KOPT-K1 (cell line): ENCODE results near the gene ADAMTS16.

Experiments
- H3K27ac ChIP-seq: fragments of 200-600 bp; sonication (generic); 2 replicates; pipeline ENCODE4 v1.5.1; 2016; ENCODE audit warnings: antibody characterized with exemption, mild to moderate bottlenecking, low read depth, low read length; ENCODE audit not compliant: poor library complexity, severe bottlenecking
- H3K36me3 ChIP-seq: fragments of 200-600 bp; sonication (generic); 2 replicates; pipeline ENCODE4 v1.5.1; 2017; ENCODE audit warnings: antibody characterized with exemption, mild to moderate bottlenecking, low read length, moderate library complexity; ENCODE audit not compliant: insufficient read depth
- H3K9me3 ChIP-seq: fragments of 200-600 bp; sonication (generic); 2 replicates; pipeline ENCODE4 v1.5.1; 2017; ENCODE audit warnings: antibody characterized with exemption, low read length, mild to moderate bottlenecking; ENCODE audit not compliant: insufficient read depth, poor library complexity, severe bottlenecking

Gene ADAMTS16

GRCh38 chr5:5293029-5293428, 152.9 kb downstream of the ADAMTS16 start:
- Histone ChIP-seq H3K27ac (no peak overlapping the region), H3K36me3 (no peaks in the 10 kb centered on the region), H3K9me3 (no peaks in the 10 kb centered on the region)

- Histone ChIP-seq H3K36me3 (no peaks in the 10 kb centered on the region), H3K27ac (no peak overlapping the region), H3K9me3 (no peaks in the 10 kb centered on the region)
Observed at GRCh38 chr5:5294429-5294828, 154.3 kb downstream of the ADAMTS16 start.

DNA sequence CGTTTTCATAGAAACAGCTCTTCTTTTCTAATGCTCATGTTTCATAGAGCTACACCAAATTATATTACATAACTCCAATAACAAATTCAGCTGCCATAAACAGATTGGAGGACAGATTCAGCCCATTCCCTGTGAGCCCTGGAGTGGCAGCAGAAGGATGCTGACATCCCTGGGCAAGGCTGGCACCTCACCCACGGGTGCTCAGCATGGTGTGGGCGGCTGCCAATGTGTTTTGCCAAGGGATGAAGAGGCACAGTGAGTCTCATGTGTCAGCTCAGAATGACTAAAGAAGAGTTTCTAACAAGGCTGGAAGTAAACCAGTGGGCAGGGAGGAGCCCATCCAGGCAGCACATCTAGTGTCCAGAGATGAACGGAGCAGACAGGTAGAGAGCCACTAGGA, 155.2 kb downstream of the ADAMTS16 start:
- Histone ChIP-seq H3K27ac (no peak overlapping the region), H3K9me3 (no peaks in the 10 kb centered on the region), H3K36me3 (no peaks in the 10 kb centered on the region)

GRCh38 chr5:5296051-5296450, 155.9 kb downstream of the ADAMTS16 start:
- Histone ChIP-seq H3K36me3 (no peaks in the 10 kb centered on the region), H3K9me3 (no peaks in the 10 kb centered on the region), H3K27ac (no peak overlapping the region)

DNA sequence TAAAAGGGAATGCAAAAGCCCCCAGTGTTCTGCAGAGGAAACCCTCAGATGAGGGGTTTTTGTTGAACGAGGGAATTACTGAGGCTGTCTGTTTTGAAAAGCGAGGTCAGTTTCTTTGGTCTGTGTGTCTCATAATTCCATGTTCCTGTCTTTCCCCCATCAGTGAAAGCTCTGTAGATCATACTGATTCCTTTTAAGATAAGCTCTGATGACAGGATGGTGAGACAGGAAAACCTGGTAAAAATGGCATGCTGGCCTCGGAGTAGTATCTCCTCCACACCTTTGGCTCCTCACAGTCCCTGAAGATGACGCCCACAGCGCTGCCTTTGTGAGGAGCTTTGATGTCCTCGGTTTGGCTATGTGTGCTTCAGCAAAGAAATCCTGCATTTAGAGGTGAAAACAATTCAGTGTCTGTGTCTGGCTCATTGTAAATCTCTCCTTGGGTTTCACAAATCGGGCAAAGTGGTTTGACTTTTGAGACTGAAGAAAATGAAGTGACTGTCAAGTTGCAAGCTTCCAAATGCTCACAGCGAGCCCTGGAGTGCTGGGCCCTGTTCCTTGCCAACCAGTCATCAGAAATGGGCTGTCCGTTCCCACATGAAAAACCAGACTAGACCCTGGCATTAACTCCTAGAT, 157.4 kb downstream of the ADAMTS16 start:
- H3K36me3 ChIP-seq: no peaks in the 10 kb centered on the region
- no peaks in the 10 kb centered on the region for H3K9me3 ChIP-seq
- no peak overlapping the region for H3K27ac ChIP-seq

GRCh38 chr5:5298068-5298633, 158.0 kb downstream of the ADAMTS16 start:
- no peak overlapping the region for H3K27ac ChIP-seq
- H3K9me3 ChIP-seq: no peaks in the 10 kb centered on the region
- no peaks in the 10 kb centered on the region for H3K36me3 ChIP-seq

GRCh38 chr5:5298841-5299541, 158.9 kb downstream of the ADAMTS16 start:
- Histone ChIP-seq H3K27ac (no peak overlapping the region), H3K9me3 (no peaks in the 10 kb centered on the region), H3K36me3 (no peaks in the 10 kb centered on the region)

DNA sequence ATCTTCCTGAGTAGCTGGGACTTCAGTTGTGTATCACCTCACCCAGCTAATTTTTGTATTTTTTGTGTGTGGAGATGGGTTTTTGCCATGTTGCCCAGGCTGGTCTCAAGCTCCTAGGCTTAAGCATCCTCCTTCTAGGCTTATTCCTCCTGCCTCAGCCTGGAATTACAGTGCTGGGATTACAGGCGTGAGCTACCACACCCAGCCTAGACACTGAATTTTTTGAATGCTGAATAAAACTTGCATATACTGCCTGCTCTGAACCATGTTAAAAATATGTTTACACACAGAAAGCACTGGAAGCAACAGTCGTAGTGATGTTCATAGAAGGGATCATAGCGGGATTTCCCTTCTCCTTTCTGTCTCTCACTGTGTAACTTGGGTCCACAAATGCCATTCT, 161.0 kb downstream of the ADAMTS16 start:
- H3K36me3 ChIP-seq: no peaks in the 10 kb centered on the region
- no peaks in the 10 kb centered on the region for H3K9me3 ChIP-seq
- H3K27ac ChIP-seq: no peak overlapping the region

DNA sequence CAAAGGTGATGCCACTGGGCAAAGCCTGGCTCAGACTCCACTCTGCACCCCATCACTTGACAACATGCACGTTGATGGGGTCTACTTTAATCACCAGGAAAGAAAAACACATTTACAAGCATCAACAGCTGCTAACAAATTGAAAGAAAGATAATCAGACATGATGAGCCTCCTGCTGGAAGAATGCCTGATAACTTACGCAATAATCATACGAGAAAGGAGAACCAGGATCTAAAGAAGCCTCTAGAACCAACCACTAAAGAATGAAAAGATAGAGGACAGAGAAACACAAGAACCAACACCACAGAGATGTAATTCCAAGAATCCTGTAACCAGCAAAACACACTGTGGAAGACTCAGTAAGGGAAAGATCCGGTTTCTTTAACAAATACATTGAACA, 162.1 kb downstream of the ADAMTS16 start:
- no peak overlapping the region for H3K27ac ChIP-seq
- no peaks in the 10 kb centered on the region for H3K9me3 ChIP-seq
- no peaks in the 10 kb centered on the region for H3K36me3 ChIP-seq

GRCh38 chr5:5303242-5303641, 163.1 kb downstream of the ADAMTS16 start:
- Histone ChIP-seq H3K36me3 (no peaks in the 10 kb centered on the region), H3K9me3 (no peaks in the 10 kb centered on the region), H3K27ac (no peak overlapping the region)

DNA sequence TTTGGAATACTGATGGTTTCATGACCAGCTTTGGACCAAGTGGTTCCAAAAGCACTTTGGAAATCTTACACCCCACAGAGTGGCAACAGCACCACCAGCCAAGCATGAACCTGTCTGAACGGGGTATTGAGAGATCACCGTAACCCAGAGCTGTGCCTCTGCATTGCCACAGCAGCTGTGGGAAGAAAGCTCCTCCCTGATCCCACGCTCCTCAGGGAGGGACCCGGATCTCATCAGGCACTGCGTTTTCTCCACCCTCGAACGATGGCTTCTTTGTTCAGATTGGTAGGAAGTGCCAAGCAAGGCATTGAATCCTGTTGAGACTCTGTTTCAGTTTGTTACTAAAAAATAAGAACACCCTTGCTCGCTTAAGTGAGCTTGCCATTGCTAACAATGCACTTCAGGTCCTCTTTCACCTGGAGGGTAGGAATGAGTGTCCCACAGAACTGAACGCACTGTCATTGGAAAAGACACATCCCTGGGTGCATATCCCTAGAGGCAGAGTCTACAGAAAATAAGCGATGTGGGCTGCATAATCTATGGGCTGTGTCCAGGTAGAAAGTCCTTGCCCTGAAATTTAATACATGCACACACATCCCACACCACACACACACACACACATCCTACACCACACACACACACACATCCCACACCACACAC, 164.4 kb downstream of the ADAMTS16 start:
- no peaks in the 10 kb centered on the region for H3K9me3 ChIP-seq
- H3K27ac ChIP-seq: no peak overlapping the region
- no peaks in the 10 kb centered on the region for H3K36me3 ChIP-seq

DNA sequence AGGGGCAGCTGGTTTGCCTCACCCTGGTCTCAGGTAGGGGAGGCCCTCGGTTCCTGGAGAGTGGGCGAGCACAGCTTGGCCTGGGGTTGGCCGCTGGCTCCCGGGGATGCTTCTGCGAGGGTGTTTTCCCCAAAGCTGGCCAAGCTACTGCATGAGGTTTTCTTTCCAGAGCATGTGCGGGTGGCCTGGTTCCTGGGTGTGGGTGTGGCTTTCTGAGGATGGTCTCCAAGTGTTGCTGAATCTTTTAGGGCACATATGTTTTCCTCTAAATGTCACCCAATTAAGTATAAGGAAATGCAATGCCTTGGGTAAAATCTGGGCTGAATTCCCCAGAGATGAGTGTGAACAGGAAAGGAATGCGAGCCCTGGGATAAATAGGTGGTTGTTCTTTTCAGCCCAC, 166.6 kb downstream of the ADAMTS16 start:
- Histone ChIP-seq H3K9me3 (no peaks in the 10 kb centered on the region), H3K36me3 (no peaks in the 10 kb centered on the region), H3K27ac (no peak overlapping the region)

DNA sequence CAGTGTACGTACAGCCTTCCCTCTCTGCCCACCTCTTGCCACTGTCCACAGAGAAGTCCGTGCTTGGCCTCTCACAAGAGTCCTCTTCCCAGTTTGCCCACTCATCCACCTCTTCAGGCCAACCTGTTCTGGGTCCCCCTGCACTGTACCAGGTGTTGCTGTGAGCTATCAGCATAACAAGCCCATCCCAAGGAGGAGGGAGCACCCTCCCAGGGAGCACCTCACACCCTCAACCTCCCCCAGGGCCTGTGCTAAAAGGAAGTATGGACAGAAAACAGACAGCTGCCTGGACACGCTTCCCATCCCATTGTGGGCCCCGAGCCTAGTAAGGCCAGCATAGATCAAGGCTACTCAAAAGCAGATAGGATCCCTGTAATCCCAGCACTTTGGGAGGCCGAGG, 168.2 kb downstream of the ADAMTS16 start:
- no peaks in the 10 kb centered on the region for H3K36me3 ChIP-seq
- no peaks in the 10 kb centered on the region for H3K9me3 ChIP-seq
- no peak overlapping the region for H3K27ac ChIP-seq

DNA sequence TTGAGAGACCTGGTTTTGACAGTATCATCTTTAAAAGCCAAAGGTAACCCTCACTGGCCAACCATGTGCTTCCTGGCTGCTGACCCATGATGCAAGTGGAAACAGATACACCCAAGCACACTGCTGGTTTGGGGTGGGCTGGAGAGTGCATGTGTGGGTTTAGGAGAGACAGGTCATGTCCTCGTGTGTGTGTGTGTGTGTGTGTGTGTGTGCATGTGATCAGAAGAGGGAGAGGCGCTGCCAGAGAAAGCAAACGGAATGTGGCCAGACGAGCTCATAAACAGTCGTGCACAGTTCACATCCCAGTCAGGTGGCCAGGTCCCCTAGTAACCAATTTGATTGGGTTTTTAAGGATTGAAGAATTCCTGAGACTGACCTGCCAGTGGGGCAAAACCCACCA, 169.5 kb downstream of the ADAMTS16 start:
- no peak overlapping the region for H3K27ac ChIP-seq
- H3K9me3 ChIP-seq: no peaks in the 10 kb centered on the region
- H3K36me3 ChIP-seq: no peaks in the 10 kb centered on the region

DNA sequence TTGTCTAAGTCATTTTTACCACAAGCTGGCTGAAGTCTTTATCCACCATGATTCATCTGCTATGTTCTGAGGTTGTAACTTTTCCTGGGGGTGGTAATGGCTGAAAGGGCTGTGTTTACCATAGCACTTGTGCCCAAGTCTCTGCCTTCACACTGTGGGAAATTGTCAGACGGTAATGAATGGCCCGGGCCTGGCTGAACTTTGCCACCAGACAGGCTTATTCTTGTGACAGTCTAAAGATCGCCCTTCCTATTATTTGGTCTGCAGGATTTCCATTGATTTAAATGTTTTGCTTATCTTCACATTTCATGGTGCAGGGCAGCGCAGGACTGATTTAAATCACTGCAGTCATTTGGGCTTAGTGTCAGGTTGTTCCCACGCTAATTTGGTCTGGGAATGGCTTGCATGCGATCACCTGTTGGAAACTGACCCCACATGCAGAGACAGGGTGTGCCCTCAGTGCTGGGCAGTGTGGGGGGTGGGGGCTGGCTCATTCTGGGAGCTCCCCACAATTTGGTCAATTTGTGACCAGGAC, 173.0 kb downstream of the ADAMTS16 start:
- H3K27ac ChIP-seq: no peak overlapping the region
- no peaks in the 10 kb centered on the region for H3K9me3 ChIP-seq

More for the DNA sequence above, 173.0 kb downstream of the ADAMTS16 start:
- no peaks in the 10 kb centered on the region for H3K36me3 ChIP-seq
